Measurements from ENCODE around the gene DIDO1.

DNA sequence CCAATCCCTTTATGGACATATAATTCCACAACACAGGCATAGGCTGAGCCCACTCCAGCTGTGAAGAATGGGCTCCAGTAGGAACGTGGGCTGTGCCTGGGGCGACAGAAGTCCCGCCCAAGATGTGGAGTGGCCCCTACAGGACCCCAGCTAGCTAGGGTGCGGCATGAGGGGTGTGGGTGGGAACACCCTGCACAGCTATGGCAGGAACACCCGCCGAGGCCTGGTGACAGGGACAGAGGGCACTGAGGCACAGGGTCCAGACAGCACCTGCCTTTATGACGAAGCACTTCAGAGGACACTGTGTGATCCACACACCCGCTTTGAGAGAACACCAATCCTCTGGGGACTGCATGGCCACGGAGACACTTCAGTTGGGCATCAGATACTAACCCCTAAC is 36.4 kb downstream of the DIDO1 start:
- TF ChIP-seq, protein P1, sequence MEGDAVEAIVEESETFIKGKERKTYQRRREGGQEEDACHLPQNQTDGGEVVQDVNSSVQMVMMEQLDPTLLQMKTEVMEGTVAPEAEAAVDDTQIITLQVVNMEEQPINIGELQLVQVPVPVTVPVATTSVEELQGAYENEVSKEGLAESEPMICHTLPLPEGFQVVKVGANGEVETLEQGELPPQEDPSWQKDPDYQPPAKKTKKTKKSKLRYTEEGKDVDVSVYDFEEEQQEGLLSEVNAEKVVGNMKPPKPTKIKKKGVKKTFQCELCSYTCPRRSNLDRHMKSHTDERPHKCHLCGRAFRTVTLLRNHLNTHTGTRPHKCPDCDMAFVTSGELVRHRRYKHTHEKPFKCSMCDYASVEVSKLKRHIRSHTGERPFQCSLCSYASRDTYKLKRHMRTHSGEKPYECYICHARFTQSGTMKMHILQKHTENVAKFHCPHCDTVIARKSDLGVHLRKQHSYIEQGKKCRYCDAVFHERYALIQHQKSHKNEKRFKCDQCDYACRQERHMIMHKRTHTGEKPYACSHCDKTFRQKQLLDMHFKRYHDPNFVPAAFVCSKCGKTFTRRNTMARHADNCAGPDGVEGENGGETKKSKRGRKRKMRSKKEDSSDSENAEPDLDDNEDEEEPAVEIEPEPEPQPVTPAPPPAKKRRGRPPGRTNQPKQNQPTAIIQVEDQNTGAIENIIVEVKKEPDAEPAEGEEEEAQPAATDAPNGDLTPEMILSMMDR (IDR thresholded peaks at IDR 0.05), result no peak
- TF ChIP-seq POLR2AphosphoS5 (IDR thresholded peaks at IDR 0.05), result no peak
